SW480 (cell line): ENCODE measurements around the gene PHYKPL.

Experiments used
- DNase-seq: peaks from one replicate; pipeline ENCODE4 v3.0.0-alpha.2; 2016; ENCODE audit warnings: low spot score

PHYKPL gene

GRCh38 chr5:178223196-178223773 is 9.3 kb downstream of the PHYKPL start:
- no peak for DNase-seq

- DNase-seq, result no peak
Observed at GRCh38 chr5:178222292-178222691, 10.3 kb downstream of the PHYKPL start.

GRCh38 chr5:178221853-178222252 is 10.7 kb downstream of the PHYKPL start:
- no peak for DNase-seq

GRCh38 chr5:178221282-178221681 is 11.3 kb downstream of the PHYKPL start:
- DNase-seq, result no peak

GRCh38 chr5:178218827-178219226 is 13.8 kb downstream of the PHYKPL start:
- no peak for DNase-seq

- no peak for DNase-seq
Observed at GRCh38 chr5:178218237-178218776, 14.3 kb downstream of the PHYKPL start.

- no peak for DNase-seq
Observed at GRCh38 chr5:178216779-178217178, 15.8 kb downstream of the PHYKPL start.

- DNase-seq, result no peak
Observed at GRCh38 chr5:178216088-178216534, 16.5 kb downstream of the PHYKPL start.

GRCh38 chr5:178215280-178216002 is 17.2 kb downstream of the PHYKPL start:
- DNase-seq, result no peak

- no peak for DNase-seq
Observed at GRCh38 chr5:178214160-178214803, 18.3 kb downstream of the PHYKPL start.

- no peak for DNase-seq
Observed at GRCh38 chr5:178213748-178214151, 18.9 kb downstream of the PHYKPL start.

GRCh38 chr5:178213003-178213461 is 19.6 kb downstream of the PHYKPL start:
- DNase-seq, result no peak

GRCh38 chr5:178212241-178213002 is 20.2 kb downstream of the PHYKPL start:
- no peak for DNase-seq

- DNase-seq, result no peak
Observed at GRCh38 chr5:178211095-178212048, 21.2 kb downstream of the PHYKPL start.

- DNase-seq, result no peak
Observed at GRCh38 chr5:178210686-178211085, 21.9 kb downstream of the PHYKPL start.

GRCh38 chr5:178210073-178210535 is 22.5 kb downstream of the PHYKPL start:
- no peak for DNase-seq

- DNase-seq, result no peak
Observed at GRCh38 chr5:178209334-178210072, 23.1 kb downstream of the PHYKPL start.

- no peak for DNase-seq
Observed at GRCh38 chr5:178208540-178209227, 23.9 kb downstream of the PHYKPL start.

- no peak for DNase-seq
Observed at GRCh38 chr5:178207917-178208280, 24.7 kb downstream of the PHYKPL start.
